GM12801 (cell line): Measurements from ENCODE around the gene SLC15A1.

Experiments used
- CTCF ChIP-seq: IDR thresholded peaks from one replicate; pipeline ENCODE4 v1.5.1; 2011; ENCODE audit warnings: control low read depth; ENCODE audit not compliant: insufficient read length; ENCODE audit errors: extremely low read depth

SLC15A1 gene

GRCh38 chr13:98774776-98775175 lies 22.3 kb upstream of the SLC15A1 start:
- no peak for TF ChIP-seq CTCF

DNA sequence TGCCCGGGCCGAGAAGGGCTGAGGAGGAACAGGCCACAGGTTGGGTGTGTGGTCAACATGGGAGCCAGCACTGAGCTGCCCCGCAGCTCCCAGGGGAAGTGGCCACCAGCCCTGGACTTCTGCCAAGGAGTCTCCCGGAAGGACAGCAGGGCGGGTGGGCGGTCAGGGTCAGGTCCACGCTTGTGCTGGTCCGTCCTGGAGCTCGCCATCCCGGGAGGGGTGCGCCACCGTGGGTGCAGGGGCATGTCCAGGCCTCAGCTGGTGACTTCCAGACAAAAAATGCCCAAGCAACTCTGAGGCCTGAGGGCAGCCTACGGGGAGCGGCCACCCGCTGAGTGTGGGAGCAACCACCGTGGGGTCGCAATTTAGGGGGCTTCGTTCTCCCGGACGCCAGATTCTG lies 21.4 kb upstream of the SLC15A1 start:
- no peak for TF ChIP-seq CTCF

GRCh38 chr13:98772794-98773452 lies 20.5 kb upstream of the SLC15A1 start:
- TF ChIP-seq CTCF: no peak

- TF ChIP-seq CTCF: no peak
Observed at GRCh38 chr13:98771838-98772611, 19.6 kb upstream of the SLC15A1 start.

DNA sequence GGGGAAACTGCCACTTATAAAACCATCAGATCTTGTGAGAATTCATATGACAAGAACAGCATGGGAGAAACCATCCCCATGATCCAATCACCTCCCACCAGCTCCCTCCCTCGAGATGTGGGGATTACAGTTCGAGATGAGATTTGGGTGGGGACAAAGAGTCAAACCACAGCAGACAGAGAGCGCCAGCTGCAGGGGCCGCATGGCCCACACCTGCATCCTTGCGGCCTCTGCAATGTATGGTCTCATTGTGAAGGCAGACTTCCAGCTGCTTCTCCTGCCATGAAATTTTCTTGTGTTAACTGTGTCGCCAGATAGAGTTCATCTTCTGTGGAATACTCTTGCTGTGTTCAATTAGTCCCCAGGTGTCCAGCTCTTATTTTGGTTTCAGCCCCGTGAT lies 17.3 kb upstream of the SLC15A1 start:
- no peak for TF ChIP-seq CTCF

GRCh38 chr13:98768522-98768921 lies 16.1 kb upstream of the SLC15A1 start:
- no peak for TF ChIP-seq CTCF

DNA sequence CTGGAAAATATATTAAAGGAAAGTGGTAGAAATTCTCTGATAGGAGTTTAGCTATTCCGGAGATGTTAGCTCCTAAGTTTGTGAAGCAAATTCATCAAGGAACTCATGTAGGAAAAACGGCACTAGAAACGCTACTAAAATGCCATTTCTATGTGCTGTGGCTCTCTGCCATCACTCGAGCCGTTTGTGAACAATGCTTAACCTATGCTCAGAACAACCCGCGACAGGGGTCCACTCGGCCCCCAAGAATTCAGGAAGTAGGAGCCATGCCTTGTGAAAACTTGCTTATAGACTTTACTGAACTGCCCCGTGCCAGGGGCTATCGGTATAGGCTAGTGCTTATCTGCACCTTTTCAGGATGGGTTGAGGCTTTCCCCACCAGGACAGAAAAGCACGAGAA lies 14.2 kb upstream of the SLC15A1 start:
- TF ChIP-seq CTCF: no peak
